ENCODE measurements around the gene APOBEC4. TPM values are rescaled to one million over a fixed set of nuclear protein-coding genes. Genes with fewer than 3 reads are reported as not detected.

APOBEC4 gene
- total and polyA plus RNA-seq, 9 of the 15 experiments (the other 6 are each of a cell fraction or from before 2014, with no cell fraction given), result not detected

DNA sequence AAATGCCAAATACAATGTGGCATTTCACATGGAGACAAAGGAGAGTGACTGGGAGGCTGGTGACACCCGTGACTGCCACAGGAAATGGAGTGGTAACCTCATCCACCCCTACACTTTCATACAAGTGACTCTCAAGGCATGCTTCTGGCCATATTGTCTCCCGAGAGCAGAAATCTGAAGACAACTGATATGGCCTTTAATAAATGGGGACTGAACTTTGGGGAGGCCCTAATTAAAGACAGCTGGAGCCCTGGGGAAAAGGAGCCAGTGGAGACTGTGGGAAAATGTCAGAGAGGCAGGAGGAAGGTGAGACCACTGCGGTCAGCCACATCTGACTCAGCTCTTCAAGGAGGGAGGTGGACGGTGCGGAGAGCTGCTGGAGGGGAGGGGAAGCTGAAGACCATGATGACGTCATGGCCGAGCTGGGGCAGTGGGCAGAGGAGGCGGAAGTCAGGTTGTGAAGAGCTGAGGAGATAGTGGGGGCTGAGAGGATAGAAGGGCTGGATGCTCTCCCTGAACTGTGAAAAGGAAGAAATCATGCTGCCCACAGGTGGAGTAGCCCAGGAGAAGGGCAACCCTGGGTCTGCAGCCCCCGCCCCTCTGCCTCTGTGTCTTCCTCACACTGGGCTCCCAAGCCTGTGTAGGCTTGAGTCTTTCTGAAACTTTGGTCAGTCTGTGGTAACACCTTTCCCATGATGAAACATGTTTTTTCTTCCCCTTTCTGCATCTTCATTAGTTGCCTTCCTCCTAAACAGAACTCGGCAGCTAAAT lies 48.9 kb downstream of the APOBEC4 start (continued):
- TF ChIP-seq ZBTB40 (IDR thresholded peaks at IDR 0.05), result peak; percentile 48; the same call in 1 of the 2 replicates
- TF ChIP-seq ZBTB40 (CRISPR knock-in tag; IDR thresholded peaks at IDR 0.05), result no peak
- no peak for TF ChIP-seq STAT5B (CRISPR knock-in tag; IDR thresholded peaks at IDR 0.05)
- no peak for TF ChIP-seq ERF (CRISPR knock-in tag; IDR thresholded peaks at IDR 0.05)
- TF ChIP-seq NCOR1 (IDR thresholded peaks at IDR 0.05), result no peak
- TF ChIP-seq CREM (IDR thresholded peaks at IDR 0.05; ENCODE audit: low read depth), result peak; percentile 93
- 0 out of 2 replicates have a peak, but pooled peaks have one; percentile 11 for TF ChIP-seq THRB (CRISPR knock-in tag; conservative IDR thresholded peaks at IDR 0.05)
- no peak for TF ChIP-seq ARID3A (IDR thresholded peaks at IDR 0.05; ENCODE audit: borderline replicate concordance, low read depth, low read length)
- peak; percentile 68; the same call in 1 of the 2 replicates for TF ChIP-seq NBN (IDR thresholded peaks at IDR 0.05; ENCODE audit: low read depth)
- 0 out of 2 replicates have a peak, but pooled peaks have one; percentile 46 for TF ChIP-seq MTA1 (IDR thresholded peaks at IDR 0.05; ENCODE audit: borderline replicate concordance)
- TF ChIP-seq KLF6 (CRISPR knock-in tag; IDR thresholded peaks at IDR 0.05; ENCODE audit: borderline replicate concordance), result no peak
- no peak for TF ChIP-seq SRSF3 (IDR thresholded peaks at IDR 0.05; ENCODE audit: insufficient read depth, low read length)
- 0 out of 2 replicates have a peak, but pooled peaks have one; percentile 22 for TF ChIP-seq ATF4 (CRISPR knock-in tag; IDR thresholded peaks at IDR 0.05)
